Measurements from ENCODE around the gene ACADVL.

DNA sequence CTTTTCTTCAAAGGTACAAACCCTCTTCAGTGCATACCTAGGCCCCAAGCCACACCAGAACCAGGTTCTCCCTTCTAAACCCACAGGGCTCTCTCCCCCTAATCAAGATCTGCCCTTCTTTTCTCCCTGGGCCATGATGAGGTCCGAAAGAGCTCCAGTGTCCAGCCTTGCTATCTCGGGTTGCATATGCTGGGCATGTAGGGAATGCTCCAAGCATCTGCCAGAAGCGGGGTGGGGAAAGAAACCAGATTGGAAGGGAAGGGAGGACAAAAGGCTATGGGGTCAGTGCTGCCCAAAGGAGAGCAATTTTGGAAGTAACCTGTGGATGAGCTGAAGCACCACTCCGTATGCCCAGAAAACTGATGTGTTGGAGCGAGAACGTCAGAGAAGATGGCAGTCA lies 29.5 kb downstream of the ACADVL start:
- TF ChIP-seq, protein P1, sequence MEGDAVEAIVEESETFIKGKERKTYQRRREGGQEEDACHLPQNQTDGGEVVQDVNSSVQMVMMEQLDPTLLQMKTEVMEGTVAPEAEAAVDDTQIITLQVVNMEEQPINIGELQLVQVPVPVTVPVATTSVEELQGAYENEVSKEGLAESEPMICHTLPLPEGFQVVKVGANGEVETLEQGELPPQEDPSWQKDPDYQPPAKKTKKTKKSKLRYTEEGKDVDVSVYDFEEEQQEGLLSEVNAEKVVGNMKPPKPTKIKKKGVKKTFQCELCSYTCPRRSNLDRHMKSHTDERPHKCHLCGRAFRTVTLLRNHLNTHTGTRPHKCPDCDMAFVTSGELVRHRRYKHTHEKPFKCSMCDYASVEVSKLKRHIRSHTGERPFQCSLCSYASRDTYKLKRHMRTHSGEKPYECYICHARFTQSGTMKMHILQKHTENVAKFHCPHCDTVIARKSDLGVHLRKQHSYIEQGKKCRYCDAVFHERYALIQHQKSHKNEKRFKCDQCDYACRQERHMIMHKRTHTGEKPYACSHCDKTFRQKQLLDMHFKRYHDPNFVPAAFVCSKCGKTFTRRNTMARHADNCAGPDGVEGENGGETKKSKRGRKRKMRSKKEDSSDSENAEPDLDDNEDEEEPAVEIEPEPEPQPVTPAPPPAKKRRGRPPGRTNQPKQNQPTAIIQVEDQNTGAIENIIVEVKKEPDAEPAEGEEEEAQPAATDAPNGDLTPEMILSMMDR (IDR thresholded peaks at IDR 0.05): no peak
- no peak for TF ChIP-seq ZFX (IDR thresholded peaks at IDR 0.05; ENCODE audit: borderline replicate concordance)
